SH-SY5Y (cell line): ENCODE results near the gene SEC61G.

Experiments
- GATA2 ChIP-seq: IDR thresholded peaks from 2 replicates; pipeline ENCODE4 v1.6.1; 2011; ENCODE audit warnings: mild to moderate bottlenecking, low read depth, low read length
- GATA3 ChIP-seq: IDR thresholded peaks from 2 replicates; pipeline ENCODE4 v1.6.1; 2011; ENCODE audit warnings: low read depth, mild to moderate bottlenecking, low read length, moderate library complexity

- TF ChIP-seq GATA2 (no peak), GATA3 (no peak)
These were observed 33.8 kb downstream of the SEC61G start for GRCh38 chr7:54725255-54725654.
